GM18867 (cell line): ENCODE results near the gene GPR176.
A peak's percentile ranks its signal among the peaks of the same experiment; 100 is the strongest.
"Not testable (repeated sequence)": the region's sequence is repeated elsewhere in the genome, so short reads cannot be mapped to it uniquely, and the experiment has no call there.

Experiments used
- ATAC-seq: cut with Tn5 transposase; IDR thresholded peaks from one replicate; pipeline ENCODE4 v1.9.1; 2021; ENCODE audit warnings: mild to moderate bottlenecking, moderate library complexity; ENCODE audit not compliant: unreplicated experiment

GPR176 gene

DNA sequence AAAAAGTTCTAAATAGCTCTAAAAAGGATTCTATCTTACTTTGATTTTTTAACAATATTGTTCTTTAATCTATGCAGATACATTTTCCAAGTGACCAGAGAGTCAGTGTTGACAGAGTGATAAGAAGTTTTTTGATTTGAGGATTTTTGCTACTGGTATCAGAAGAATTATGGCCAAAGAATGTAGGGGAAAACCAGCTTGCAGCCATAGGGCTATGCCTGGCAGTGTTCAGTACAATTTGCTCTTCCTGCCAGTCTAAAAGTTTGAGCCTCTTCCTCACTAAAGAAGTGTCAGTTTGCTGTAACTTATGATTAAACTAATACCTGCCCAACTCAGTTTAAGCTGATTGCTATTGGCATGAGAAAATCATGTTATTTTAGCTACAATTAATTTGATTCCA is 102.2 kb downstream of the GPR176 start:
- no peak for ATAC-seq

DNA sequence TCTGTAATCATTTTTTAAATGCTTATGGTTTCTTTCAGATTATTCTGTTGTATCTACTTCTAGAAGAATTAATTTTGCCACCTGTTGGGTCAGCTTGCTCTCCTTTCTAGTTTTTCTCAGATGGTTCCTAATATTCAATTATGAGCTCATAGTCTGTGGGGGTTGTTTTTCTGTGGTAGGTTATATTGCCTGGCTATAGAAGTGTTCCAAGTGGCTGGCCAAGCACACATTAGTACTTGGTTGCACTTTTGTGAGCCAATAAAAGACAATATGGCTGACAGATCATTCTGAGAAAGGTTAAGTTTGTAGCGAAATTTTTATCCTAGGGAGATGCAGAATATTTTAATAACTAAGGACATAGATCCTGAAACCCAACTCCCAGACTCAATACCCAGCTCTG is 105.6 kb downstream of the GPR176 start:
- no peak for ATAC-seq

DNA sequence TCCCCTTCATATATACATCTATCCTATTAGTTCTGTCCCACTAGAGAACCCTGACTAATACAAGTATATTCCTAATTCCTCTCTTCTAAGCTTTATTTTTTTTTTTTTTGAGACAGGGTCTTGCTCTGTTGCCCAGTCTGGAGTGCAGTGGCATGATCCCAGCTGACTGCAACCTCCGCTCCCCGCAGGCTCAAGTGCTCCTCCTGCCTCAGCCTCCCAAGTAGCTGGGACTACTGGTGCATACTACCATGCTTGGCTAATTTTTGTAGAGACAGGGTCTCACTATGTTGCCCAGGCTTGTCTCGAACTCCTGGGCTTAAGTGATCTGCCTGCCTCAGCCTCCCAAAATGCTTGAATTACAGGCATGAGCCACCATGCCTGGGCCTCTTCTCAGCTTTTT is 107.4 kb downstream of the GPR176 start:
- ATAC-seq: not testable (repeated sequence)

DNA sequence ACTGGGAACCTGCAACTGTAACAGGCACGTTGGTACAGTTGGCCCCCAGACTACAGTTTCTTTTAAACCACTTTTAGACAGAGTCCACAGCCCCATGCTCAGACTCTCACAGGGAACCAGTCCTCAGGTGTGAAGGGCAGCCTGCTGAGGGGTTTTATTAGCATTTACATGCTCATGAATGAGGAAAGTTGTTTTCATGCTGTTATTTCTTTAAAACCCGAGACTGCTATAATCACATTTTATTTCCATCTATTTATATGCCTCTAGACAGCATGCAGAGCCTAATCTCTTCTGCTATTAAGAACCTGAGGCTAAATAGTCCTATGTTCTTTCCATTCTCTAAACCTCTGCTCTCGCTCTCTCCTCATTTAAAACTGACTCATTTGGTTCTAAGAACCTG is 111.2 kb downstream of the GPR176 start:
- ATAC-seq: no peak

DNA sequence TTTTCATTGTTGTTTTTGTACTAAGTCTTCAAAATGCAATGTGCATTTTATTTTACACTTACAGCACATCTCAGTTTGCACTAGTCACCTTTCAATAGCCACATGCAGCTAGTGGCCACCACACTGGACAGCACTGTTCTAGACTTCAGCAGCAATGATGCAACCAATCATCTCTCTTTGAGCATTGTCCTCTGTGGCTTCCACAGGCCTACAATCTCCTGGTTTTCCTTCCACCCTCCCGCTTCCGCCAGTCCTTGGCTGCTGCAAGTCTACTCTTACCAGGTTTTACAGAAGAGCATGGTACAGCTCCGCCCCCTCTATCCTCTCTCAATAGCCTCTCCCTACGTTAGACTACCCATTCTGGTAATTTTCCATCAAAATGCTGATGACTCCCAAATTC is 112.3 kb downstream of the GPR176 start:
- ATAC-seq: no peak

DNA sequence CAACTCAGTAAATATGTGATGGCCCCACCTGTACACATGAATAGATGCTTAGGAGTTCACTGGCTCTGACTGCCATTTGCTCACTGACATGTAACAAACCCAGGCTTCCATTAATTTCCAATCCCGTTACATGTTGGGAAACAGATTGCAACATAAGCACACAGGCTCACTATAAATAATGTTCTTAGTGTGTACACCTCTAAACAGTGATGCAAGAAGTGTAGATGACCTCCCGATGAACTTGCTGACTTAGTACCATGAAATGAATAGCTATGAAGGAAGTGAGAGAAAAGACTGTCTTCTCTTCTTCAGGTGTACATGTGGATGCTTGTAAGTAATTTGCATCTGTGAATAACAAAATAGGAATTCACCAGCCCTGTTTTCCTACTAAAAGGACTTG is 116.0 kb downstream of the GPR176 start:
- ATAC-seq: peak; percentile 72

DNA sequence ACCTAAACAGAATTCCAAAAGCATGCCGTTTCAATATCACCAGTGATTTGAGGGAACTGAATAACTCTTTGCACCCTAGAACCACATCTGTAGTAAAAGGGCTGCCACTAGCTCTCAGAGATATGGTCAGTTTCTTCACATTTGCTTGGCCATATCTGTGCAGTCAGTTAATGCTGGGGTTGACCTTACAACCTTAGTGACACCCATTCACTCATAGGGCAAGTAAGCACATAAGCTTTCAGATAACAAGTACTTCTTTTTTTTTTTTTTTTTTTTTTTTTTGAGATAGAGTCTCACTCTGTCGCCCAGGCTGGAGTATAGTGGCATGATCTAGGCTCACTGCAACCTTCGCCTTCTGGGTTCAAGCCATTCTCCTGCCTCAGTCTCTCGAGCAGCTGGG is 117.0 kb downstream of the GPR176 start:
- no peak for ATAC-seq

DNA sequence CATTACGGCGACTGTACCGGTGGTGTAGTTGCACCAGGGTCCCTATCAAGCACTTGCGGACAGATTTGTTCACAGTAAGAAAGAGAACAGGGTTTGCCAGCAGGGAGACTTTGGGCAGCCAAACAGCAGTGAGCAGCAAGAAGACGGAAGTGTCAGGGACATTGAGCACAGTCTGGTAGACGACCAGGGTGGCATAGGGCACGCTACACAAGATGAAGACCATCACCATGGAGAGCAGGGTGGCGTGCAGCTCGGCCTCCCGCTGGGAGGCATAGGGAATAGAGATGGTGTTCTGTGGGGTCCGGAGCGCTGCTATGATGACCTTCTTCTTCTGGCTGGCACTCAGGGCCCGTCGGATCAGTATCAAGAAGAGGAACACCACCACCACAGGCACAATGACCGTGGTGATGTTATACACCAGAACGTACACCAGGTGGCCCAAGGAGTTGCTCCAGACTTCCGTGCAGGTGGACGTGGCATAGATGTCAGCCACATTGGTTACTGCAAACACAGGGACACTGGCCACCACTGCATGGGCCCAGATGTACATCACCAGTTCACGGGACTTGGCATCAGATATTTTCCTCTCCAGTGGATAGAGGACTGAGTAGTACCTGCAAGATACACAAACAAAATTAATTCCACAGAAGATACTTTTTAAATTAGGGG is 118.3 kb downstream of the GPR176 start:
- ATAC-seq: peak; percentile 81

DNA sequence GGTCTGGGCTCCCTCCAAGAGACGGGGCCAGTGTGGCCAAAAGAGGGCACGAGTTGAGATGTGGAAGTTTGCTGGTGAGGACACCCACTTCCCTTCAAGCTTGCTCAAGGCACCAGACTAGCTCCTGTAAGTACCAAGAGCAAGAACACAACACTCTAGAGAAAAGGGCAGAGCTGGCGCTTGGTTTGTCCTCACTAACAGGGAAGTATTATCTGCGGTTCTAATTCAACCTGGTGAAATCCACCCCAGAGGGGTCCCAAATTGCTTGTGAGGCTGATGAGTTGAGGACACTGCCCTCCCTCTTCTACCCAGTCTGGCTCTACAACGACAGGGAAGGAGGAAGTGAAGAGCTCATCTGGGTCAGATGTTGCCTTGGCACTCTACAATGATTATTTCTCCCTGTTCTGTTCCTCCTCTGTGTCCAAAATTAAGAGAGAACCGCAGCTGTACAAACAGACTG is 120.5 kb downstream of the GPR176 start:
- no peak for ATAC-seq

DNA sequence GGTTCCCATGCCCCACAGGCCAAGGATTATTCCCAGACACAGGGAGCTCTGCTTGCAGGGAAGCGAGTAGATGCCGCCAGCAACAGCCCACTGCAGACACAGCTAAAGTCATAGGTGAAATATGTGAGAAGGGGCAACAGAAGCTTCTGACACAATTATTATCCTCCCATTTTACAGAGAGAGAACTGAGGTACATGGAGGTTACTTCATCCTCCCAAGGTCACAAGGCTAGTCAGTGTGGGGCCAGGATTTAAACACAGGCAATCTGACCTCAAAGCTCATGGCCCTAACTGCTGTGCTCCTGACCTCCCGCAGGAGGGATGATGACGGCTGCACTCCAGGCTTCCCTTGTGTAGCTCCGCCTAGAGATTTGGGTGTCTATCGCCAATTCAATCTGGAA is 121.7 kb downstream of the GPR176 start:
- ATAC-seq: no peak

DNA sequence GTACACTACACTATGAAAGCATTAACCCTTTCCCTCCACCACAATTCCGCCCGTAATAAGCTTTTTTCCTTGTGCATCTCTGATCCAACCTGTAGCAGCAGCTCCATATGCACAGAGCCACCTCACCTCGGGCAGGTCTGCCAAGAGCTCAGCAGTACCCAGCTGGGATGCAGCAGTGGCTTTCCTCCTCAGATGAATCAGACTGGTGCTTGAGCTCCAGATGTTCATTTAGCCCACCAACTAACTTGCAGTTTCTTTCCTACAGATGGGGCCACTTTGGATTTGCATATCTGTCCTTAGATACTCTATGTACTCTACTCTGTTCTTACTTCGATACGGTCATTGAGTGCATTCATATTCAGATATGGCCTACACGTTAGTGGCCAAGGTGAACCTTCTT is 122.7 kb downstream of the GPR176 start:
- ATAC-seq: peak; percentile 66

DNA sequence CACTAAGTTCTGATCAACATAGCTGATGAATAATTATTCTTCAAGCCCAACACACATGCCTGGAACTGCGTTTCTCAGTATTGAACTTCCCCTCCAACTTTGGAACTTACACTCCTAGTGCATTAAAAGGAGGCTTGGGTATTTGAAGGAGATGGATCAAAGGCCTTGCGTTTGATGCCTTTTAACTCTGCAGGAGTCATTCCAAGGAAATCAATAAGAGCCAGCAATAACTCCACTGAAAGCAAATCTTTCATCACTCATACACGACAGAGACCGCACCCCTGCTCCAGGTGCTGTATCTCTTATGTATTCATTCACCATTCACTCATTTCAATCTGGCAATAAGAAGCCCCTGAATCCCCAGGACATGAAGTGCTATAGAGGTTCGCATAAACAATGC is 123.5 kb downstream of the GPR176 start:
- ATAC-seq: no peak

DNA sequence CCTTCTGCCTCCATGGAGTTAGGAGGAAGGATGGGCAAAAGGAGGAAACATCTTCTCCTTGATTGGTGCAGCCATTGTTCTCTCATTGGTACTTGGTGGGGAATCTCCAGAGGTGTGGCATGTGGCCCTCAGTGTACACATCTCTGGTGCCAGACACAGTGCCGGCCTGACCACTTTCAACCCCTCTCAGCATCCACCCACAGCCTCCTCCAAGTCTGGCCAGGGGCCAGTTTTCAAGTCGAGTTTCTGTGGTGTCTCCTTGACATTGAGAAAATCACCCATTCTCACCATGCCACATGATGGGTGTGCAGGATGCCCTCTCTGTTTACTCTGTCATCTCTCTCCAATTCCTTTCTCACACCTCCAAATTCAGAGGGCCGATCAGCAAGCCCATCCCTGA is 124.6 kb downstream of the GPR176 start:
- no peak for ATAC-seq

DNA sequence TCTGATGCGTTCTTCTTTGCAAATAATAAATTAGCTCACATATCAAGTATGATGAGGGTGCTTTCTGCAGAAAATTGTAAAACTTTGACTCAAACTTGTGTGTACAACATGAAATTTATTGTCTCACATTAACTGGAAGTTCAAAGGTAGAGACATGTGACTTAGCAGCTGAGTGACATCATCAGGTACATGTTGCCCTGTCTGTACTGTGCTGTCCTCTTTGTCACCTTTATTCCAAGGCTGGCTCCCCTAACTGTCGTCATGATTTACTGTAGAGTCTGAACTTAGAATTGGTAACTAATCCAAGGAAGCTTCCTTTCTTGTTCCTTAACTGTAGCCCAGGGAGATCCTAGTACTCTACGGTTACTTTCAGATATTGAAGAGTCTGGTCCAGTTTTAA is 125.1 kb downstream of the GPR176 start:
- ATAC-seq: no peak

DNA sequence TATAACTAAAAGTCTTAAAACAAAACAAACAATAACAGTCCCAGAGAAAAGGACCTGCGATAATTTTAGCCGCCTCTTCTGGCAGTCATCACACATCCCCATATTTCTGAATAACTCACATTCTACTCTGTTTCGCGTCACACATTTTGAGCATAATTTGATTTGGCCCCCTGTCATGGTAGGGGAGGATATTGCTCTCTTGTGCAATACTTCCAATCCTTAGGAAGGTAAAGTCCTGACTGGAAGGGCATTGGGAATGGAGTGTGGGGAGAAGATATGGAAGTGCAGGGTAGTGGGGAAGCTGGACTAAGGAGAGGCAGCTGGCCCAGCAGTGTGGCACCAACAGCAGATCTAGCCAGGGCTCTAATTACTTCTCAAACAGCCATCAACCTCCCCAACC is 126.1 kb downstream of the GPR176 start:
- ATAC-seq: no peak

DNA sequence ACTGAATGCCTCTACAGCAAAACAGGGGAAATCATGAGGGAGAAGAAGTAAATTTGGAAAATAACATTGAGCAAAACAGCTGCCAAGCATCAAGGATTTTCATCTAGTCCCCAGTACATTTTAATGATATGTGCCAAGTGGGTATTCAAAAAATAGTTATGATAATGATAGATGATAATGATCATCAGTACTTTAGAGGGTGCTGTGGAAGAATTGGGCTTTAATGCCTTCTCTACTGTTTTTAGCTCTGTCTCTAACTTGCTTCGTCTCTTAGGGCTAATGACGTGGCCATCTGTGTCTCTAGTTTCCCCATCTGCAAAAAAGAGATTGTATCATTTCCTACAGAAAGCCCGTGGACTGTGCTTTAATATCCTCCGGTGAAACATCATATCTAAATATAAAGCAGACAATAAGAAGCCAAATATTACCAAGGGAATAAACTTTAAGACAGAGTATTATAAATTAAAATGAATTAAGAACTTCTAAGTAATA is 127.2 kb downstream of the GPR176 start:
- no peak for ATAC-seq

DNA sequence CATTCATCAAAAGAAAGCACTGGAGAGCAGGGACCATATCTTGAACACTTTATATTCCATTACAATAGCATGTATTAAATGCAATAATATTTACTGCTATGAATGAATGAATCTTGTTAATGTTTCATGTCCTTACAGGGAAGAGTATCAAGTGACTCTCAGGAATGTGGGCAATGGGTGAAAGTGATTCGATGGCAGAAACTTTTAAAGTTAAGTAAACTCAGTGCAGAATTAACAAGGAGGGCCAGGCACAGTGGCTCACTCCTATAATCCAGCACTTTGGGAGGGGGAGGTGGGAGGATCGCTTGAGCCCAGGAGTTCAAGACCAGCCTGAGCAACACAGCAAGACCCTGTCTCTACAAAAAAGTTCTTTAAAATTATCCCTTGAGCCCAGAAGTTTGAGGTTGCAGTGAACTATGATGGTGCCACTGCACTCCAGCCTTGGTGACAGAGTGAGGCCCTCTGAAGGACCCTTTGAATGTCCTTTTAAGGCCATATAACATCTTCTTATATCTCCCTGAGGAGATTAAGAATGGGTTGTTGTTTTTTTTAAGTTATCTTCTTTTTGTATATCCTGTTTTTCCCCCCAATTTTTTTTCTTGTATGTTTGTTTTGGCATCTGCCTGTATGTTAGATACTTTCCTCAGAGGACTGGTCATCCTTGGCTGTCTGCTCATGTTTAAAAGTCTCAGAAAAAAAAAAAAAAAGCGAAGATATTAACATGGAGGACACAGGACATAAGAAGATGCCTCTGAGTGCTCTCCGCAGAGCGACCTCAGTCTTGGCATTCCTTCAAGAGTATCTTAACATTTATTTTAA is 127.8 kb downstream of the GPR176 start:
- ATAC-seq: no peak

DNA sequence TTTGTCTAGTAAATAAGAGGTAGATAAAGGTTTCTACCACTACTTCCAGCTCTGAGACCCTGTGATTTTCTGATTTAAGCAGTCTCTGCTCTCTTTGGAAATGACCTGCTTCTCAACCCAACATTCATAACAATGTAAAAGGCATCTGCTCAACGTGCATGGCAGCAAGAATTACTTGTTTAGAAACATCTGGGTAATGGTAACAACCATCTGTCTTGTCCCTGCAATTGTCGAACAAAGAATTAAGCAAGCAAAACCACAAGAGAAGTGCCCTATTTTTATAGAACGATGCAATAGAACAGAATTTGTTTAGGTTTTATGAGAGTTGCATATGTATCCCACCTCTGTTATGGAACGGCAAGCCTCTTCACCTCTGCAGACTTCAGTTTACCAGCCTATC is 130.3 kb downstream of the GPR176 start:
- ATAC-seq: no peak

DNA sequence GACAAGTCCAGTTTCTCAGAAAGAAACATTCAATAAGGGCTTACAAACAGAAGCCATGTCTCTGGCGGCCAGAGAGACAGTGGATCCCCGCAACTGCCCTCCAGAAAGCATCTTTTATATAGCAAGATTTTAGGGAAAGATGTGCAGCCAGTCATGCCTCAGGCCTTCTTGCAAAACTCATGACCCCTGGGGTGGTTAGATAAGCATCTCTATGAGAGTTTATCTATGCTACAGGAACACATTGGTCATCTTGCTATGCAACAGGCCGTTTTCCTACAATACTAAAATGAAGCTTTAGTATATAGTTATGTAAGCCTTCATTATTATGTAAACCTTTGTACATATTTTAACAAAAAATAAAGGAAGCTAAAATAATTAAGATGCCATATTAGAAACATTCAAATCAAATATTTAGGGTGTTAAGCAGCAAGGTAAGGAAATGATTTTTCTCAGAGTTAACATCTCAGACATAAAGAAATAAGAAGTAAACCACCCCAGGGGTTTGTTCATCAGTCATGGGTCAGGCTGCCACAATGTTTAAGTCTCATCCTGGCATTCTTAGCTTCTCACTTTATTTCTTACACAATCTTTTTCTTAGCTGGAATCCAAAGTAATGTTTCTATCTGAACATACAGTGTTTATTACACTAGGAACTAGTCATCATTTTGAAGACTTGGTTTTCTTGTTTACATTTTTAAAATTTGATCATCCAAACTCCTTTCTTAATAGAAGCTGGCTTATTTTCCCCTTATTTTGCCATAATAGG is 131.1 kb downstream of the GPR176 start:
- ATAC-seq: no peak

DNA sequence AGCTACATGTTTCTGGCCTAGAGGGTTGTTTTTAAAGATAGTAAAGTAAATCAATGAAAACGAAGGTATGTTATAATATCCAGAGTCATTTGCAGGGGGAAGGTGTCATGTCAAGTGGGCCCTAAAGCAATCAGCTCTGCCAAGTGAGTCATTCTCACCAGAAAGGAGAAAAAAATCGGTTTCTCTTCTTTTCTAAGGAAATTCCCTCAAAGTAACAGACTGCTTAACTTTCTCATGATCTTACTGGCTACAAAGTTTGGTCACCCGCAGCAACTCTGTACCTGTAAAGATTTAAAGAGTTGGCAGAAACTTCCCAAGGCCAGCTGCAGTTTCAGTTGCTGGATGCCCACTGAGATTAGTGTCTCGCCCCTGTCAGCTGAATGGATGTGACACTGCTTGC is 132.0 kb downstream of the GPR176 start:
- ATAC-seq: peak; percentile 42

DNA sequence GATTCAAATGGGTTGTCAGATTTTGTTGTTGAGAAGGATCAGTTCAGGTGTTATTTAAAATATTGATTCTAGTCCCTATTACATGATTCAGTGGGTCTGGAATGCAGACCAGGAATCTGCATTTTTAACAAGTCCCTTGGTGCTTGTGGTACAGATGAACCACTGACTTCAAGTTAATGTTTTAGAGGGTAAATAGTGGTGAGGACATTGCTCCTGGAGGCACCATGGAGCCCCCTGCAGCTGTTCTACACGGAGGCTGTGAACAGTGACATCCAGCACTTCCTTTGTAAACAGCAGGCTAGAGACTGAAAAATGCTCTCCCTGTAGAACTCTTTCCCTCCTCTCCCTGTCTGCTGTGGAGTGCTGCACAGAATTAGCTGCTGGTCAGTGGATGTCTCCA is 132.6 kb downstream of the GPR176 start:
- ATAC-seq: no peak
